ENCODE data around the gene AGRN. TPM values are rescaled to one million over a fixed set of nuclear protein-coding genes. Genes with fewer than 3 reads are reported as not detected.
A peak's percentile ranks its signal among the peaks of the same experiment; 100 is the strongest.

The AGRN gene
- total RNA-seq, 1 experiment from 2014 or later = 184 TPM

DNA sequence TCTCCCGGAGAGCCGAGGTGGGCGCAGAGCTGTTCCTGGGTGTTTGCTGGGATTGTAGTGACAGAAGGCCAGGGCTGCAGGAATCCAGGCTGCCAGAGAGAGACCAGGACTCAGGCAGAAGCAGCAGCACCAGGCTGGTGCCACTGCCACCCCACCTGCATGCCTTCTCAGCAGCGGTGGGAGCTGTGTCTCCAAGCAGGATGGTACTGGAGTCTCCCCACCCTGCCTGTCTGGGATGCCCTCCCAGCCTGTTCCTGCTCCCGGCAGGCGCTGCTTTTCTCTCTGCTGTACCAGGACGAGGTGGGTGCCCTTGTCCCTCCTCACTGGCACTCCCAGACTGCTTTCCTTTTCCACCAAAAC, 15.5 kb upstream of the AGRN start:
- CTCF ChIA-PET = interaction anchor here (1.0 to 3.1 kb wide), 6 partner anchors 9 to 60 kb away, joined by 3 to 8 read pairs (median 4); partner anchors contain the start of gene ISG15
- ATAC-seq (no peak), DNase-seq (ENCODE audit: low spot score) (no peak)
- POLR2A ChIA-PET = no interaction called here
- Mint-ChIP-seq H3K36me3 (no peaks in the 10 kb centered on the region), H3K27ac (no peak overlapping the region), H3K4me1 (peaks cover 14% of the 10 kb centered on the region), H3K4me3 (no peak overlapping the region), H3K27me3 (ENCODE audit: low read depth) (peaks cover 79% of the 10 kb centered on the region), H3K9me3 (no peaks in the 10 kb centered on the region)
- TF ChIP-seq, protein P1, sequence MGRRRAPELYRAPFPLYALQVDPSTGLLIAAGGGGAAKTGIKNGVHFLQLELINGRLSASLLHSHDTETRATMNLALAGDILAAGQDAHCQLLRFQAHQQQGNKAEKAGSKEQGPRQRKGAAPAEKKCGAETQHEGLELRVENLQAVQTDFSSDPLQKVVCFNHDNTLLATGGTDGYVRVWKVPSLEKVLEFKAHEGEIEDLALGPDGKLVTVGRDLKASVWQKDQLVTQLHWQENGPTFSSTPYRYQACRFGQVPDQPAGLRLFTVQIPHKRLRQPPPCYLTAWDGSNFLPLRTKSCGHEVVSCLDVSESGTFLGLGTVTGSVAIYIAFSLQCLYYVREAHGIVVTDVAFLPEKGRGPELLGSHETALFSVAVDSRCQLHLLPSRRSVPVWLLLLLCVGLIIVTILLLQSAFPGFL (CRISPR knock-in tag; IDR thresholded peaks at IDR 0.05; ENCODE audit: borderline replicate concordance) = no peak
- TF ChIP-seq TEAD4 (CRISPR knock-in tag; IDR thresholded peaks at IDR 0.05) (no peak), NFYB (CRISPR knock-in tag; conservative IDR thresholded peaks at IDR 0.05; ENCODE audit: low read depth) (no peak), CREB1 (CRISPR knock-in tag; IDR thresholded peaks at IDR 0.05) (no peak), OVOL2 (CRISPR knock-in tag; IDR thresholded peaks at IDR 0.05; ENCODE audit: borderline replicate concordance) (no peak), ZNF232 (CRISPR knock-in tag; IDR thresholded peaks at IDR 0.05) (no peak)
- TF ChIP-seq, protein P2, sequence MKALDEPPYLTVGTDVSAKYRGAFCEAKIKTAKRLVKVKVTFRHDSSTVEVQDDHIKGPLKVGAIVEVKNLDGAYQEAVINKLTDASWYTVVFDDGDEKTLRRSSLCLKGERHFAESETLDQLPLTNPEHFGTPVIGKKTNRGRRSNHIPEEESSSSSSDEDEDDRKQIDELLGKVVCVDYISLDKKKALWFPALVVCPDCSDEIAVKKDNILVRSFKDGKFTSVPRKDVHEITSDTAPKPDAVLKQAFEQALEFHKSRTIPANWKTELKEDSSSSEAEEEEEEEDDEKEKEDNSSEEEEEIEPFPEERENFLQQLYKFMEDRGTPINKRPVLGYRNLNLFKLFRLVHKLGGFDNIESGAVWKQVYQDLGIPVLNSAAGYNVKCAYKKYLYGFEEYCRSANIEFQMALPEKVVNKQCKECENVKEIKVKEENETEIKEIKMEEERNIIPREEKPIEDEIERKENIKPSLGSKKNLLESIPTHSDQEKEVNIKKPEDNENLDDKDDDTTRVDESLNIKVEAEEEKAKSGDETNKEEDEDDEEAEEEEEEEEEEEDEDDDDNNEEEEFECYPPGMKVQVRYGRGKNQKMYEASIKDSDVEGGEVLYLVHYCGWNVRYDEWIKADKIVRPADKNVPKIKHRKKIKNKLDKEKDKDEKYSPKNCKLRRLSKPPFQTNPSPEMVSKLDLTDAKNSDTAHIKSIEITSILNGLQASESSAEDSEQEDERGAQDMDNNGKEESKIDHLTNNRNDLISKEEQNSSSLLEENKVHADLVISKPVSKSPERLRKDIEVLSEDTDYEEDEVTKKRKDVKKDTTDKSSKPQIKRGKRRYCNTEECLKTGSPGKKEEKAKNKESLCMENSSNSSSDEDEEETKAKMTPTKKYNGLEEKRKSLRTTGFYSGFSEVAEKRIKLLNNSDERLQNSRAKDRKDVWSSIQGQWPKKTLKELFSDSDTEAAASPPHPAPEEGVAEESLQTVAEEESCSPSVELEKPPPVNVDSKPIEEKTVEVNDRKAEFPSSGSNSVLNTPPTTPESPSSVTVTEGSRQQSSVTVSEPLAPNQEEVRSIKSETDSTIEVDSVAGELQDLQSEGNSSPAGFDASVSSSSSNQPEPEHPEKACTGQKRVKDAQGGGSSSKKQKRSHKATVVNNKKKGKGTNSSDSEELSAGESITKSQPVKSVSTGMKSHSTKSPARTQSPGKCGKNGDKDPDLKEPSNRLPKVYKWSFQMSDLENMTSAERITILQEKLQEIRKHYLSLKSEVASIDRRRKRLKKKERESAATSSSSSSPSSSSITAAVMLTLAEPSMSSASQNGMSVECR (CRISPR knock-in tag; IDR thresholded peaks at IDR 0.05; ENCODE audit: borderline replicate concordance) = no peak
- TF ChIP-seq, protein P3, sequence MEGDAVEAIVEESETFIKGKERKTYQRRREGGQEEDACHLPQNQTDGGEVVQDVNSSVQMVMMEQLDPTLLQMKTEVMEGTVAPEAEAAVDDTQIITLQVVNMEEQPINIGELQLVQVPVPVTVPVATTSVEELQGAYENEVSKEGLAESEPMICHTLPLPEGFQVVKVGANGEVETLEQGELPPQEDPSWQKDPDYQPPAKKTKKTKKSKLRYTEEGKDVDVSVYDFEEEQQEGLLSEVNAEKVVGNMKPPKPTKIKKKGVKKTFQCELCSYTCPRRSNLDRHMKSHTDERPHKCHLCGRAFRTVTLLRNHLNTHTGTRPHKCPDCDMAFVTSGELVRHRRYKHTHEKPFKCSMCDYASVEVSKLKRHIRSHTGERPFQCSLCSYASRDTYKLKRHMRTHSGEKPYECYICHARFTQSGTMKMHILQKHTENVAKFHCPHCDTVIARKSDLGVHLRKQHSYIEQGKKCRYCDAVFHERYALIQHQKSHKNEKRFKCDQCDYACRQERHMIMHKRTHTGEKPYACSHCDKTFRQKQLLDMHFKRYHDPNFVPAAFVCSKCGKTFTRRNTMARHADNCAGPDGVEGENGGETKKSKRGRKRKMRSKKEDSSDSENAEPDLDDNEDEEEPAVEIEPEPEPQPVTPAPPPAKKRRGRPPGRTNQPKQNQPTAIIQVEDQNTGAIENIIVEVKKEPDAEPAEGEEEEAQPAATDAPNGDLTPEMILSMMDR (IDR thresholded peaks at IDR 0.05) = no peak

DNA sequence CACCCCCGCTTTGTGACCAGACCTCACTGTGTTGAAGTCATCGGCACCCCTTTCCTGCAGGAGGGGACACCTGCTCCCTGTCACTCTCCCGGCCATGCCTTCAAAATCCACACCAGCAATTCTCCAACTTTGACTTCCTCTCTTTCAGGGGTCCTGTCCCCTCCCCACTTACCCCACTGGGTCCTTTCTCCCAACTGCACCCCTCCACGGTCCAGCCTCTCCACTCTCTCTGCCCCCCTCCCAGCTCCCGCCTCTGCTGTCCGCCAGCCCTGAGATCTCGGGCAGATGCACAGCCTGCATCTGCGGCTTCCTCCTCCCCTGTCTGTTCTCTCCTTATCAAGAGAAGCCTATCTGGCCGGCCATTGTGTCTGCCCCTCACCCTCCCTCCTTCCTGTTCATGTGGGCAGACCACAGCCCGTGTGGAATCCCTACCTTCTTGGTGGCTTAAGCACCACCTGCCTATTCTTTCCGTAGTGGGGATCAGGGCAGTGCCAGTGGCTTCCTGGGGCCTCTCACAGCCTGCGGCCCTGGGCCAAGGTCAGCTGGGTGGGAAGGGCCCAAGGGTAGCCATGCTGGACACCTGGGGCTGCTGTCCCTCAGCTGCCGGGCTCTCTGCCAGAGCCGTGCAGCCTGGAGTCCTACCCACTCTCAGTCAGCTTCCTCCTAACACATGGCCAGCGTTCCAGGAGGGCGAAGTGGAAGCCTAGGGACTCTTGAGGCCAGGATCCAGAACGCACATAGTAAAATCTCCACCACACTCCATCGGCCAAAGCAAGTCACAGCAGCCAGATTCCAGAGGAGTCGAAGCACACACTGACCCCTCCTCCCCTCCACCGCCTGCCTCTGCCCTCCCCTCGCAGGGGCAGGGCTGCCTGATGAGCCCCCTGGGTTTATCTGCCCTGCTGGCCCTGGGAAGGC, 14.9 kb upstream of the AGRN start:
- H3K27me3 Mint-ChIP-seq (ENCODE audit: low read depth) = peaks cover 82% of the 10 kb centered on the region
- ChIA-PET POLR2A (no interaction called here), CTCF (interaction anchor here (1.0 to 3.1 kb wide), 6 partner anchors 9 to 59 kb away, joined by 3 to 8 read pairs (median 4); partner anchors contain the start of gene ISG15)
- DNase-seq (ENCODE audit: low spot score) = no peak
- H3K4me1 Mint-ChIP-seq = peaks cover 14% of the 10 kb centered on the region
- TF ChIP-seq, protein P2 (CRISPR knock-in tag; IDR thresholded peaks at IDR 0.05; ENCODE audit: borderline replicate concordance) = no peak
- TF ChIP-seq GABPB1 (CRISPR knock-in tag; IDR thresholded peaks at IDR 0.05) = 0 out of 2 replicates have a peak, but pooled peaks have one; percentile 16
- no peak for TF ChIP-seq EMX1 (CRISPR knock-in tag; IDR thresholded peaks at IDR 0.05)
- H3K27ac Mint-ChIP-seq = no peak overlapping the region; the same call in 1 of the 2 replicates
- no peaks in the 10 kb centered on the region for H3K9me3 Mint-ChIP-seq
- H3K4me3 Mint-ChIP-seq = no peak overlapping the region
- peak; percentile 41 for ATAC-seq
- H3K36me3 Mint-ChIP-seq = no peaks in the 10 kb centered on the region

All from WTC11 (cell line).